OCI-LY3 (cell line): ENCODE measurements around the gene ZEB2.

Source experiments
- CTCF ChIP-seq: fragments of 200-600, 300-600 bp; sonication (generic); IDR thresholded peaks from 2 replicates; pipeline ENCODE4 v1.5.1; 2014; ENCODE audit warnings: antibody characterized with exemption, low read length, low read depth
- EZH2phosphoT487 ChIP-seq: fragments of 200-600 bp; shearing (Covaris generic); IDR thresholded peaks from 2 replicates; pipeline ENCODE4 v1.6.1; 2018; ENCODE audit warnings: antibody characterized with exemption, mixed run types, low read depth

GRCh38 chr2:144448389-144449027 lies 71.4 kb downstream of the ZEB2 start:
- TF ChIP-seq CTCF (no peak), EZH2phosphoT487 (no peak)
